CD14-positive monocyte (primary cell): ENCODE results near the gene SEC24A. TPM values are rescaled to one million over a fixed set of nuclear protein-coding genes. Genes with fewer than 3 reads are reported as not detected.

ENCODE experiments used
- DNase-seq, 3 donors: peaks; one replicate each; pipeline ENCODE4 v3.0.0-alpha.2; 2011 to 2022
- H2AFZ ChIP-seq: 2 replicates; pipeline ENCODE4 v1.6.0; 2012; ENCODE audit warnings: mild to moderate bottlenecking, low read depth, low read length, inconsistent platforms; ENCODE audit not compliant: insufficient read depth, poor library complexity, severe bottlenecking
- H3K27ac ChIP-seq, 2 donors: 1 replicate in 1 of 2; 2 replicates in 1 of 2; pipeline ENCODE4 v1.5.1; 2012 to 2013; ENCODE audit warnings: low read length in 2 of 2, control low read depth in 1 of 2, inconsistent platforms in 1 of 2, low read depth in 1 of 2, mild to moderate bottlenecking in 1 of 2
- H3K27me3 ChIP-seq, 2 donors: one replicate each; pipeline versions ENCODE4 v1.6.0 to v1.6.1; 2011 to 2013; ENCODE audit warnings: low read length in 2 of 2; ENCODE audit not compliant: control insufficient read depth in 2 of 2, insufficient read depth in 2 of 2
- H3K36me3 ChIP-seq, 2 donors: replicated peaks in 1 of 2; 1 replicate in 1 of 2; 2 replicates in 1 of 2; pipeline versions ENCODE4 v1.5.1 to v1.6.1; 2012 to 2013; ENCODE audit warnings: low read length in 2 of 2, control low read depth in 1 of 2, inconsistent platforms in 1 of 2, mild to moderate bottlenecking in 1 of 2; ENCODE audit not compliant: insufficient read depth in 2 of 2, control insufficient read depth in 1 of 2
- H3K4me1 ChIP-seq, 2 donors: 1 replicate in 1 of 2; 2 replicates in 1 of 2; pipeline versions ENCODE4 v1.5.1 to v1.6.1; 2012 to 2013; ENCODE audit warnings: low read length in 2 of 2, control low read depth in 1 of 2, inconsistent platforms in 1 of 2, mild to moderate bottlenecking in 1 of 2, moderate library complexity in 1 of 2; ENCODE audit not compliant: insufficient read depth in 2 of 2, control insufficient read depth in 1 of 2
- H3K4me2 ChIP-seq: replicated peaks from 2 replicates; pipeline ENCODE3; 2012; ENCODE audit warnings: low read length, moderate library complexity, mild to moderate bottlenecking; ENCODE audit not compliant: poor library complexity, severe bottlenecking; ENCODE audit errors: extremely low read depth
- H3K4me3 ChIP-seq, 3 experiments: fragments of 200-600 bp in 1 of 3; sonication (generic) in 1 of 3; replicated peaks in 1 of 3; 1 replicate in 2 of 3; 2 replicates in 1 of 3; pipeline ENCODE4 v1.5.1; 2011 to 2013; ENCODE audit warnings: low read length in 3 of 3, mild to moderate bottlenecking in 3 of 3, control low read depth in 2 of 3, low read depth in 2 of 3, inconsistent platforms in 1 of 3, moderate library complexity in 1 of 3
- H3K79me2 ChIP-seq: 2 replicates; pipeline ENCODE4 v1.6.0; 2012; ENCODE audit warnings: mild to moderate bottlenecking, control low read depth, inconsistent platforms, low read length, moderate library complexity; ENCODE audit not compliant: insufficient read depth
- H3K9ac ChIP-seq: 2 replicates; pipeline ENCODE4 v1.6.0; 2017; ENCODE audit warnings: low read length, mild to moderate bottlenecking; ENCODE audit not compliant: insufficient read depth, poor library complexity, severe bottlenecking
- H3K9me3 ChIP-seq, 2 donors: replicated peaks in 1 of 2; 1 replicate in 1 of 2; 2 replicates in 1 of 2; pipeline versions ENCODE4 v1.5.1 to v1.6.1; 2012 to 2013; ENCODE audit warnings: low read length in 2 of 2, control low read depth in 1 of 2; ENCODE audit not compliant: control insufficient read depth in 1 of 2, insufficient read depth in 1 of 2
- H4K20me1 ChIP-seq: 2 replicates; pipeline ENCODE4 v1.6.0; 2012; ENCODE audit warnings: mild to moderate bottlenecking, low read length, control low read depth, moderate library complexity; ENCODE audit not compliant: insufficient read depth
- H3K27ac Mint-ChIP-seq, 7 donors: one replicate each; pipeline ENCODE4 v1.8.0; 2020; ENCODE audit warnings: mild to moderate bottlenecking in 7 of 7, mixed read lengths in 7 of 7, moderate library complexity in 6 of 7, inconsistent platforms in 2 of 7
- H3K27me3 Mint-ChIP-seq, 3 donors: one replicate each; pipeline ENCODE4 v1.8.0; 2021 to 2022; ENCODE audit warnings: low read depth in 3 of 3, mild to moderate bottlenecking in 3 of 3, mixed read lengths in 3 of 3, moderate library complexity in 3 of 3, inconsistent platforms in 1 of 3
- H3K36me3 Mint-ChIP-seq, 2 donors: one replicate each; pipeline ENCODE4 v1.8.0; 2020; ENCODE audit warnings: mixed read lengths in 2 of 2, inconsistent platforms in 1 of 2, mild to moderate bottlenecking in 1 of 2
- H3K4me1 Mint-ChIP-seq: one replicate; pipeline ENCODE4 v1.8.0; 2020; ENCODE audit warnings: mild to moderate bottlenecking, mixed read lengths
- H3K4me3 Mint-ChIP-seq, 2 donors: one replicate each; pipeline ENCODE4 v1.8.0; 2020; ENCODE audit warnings: mild to moderate bottlenecking in 2 of 2, mixed read lengths in 2 of 2, moderate library complexity in 1 of 2
- H3K9me3 Mint-ChIP-seq, 7 donors: one replicate each; pipeline ENCODE4 v1.8.0; 2020 to 2022; ENCODE audit warnings: mixed read lengths in 7 of 7, mild to moderate bottlenecking in 6 of 7, moderate library complexity in 6 of 7, inconsistent platforms in 2 of 7
- WGBS: methylation state at CpG from one replicate; pipeline ENCODE4 v1.1.5; 2013; ENCODE audit warnings: missing lambda C conversion rate; ENCODE audit not compliant: insufficient coverage; 5-methylcytosine and 5-hydroxymethylcytosine counted together
- intact Hi-C, 2 donors: fragments of 100-400 bp; cut with micrococcal nuclease; formaldehyde crosslinking; loops; one replicate each; pipeline versions ENCODE4 v1.15.0 to v1.15.1; 2023
- polyA plus RNA-seq, 3 donors: library from polyadenylated mRNA; depleted of rRNA in 1 of 3; unstranded in 2 of 3; stranded (reverse) in 1 of 3; fragments of 300-500 nt in 2 of 3; fragments of >200 nt in 1 of 3; fragmentation: Illumina TruSeq in 2 of 3; gene quantifications; 1 replicate in 2 of 3; 2 replicates in 1 of 3; pipeline ENCODE4 v1.2.3, GENCODE V29; 2012 to 2021
- TF ChIP-seq, protein P1 (sequence below): fragments of 200-600 bp; IDR thresholded peaks from one replicate; pipeline ENCODE4 v1.8.0; 2022; ENCODE audit warnings: antibody characterized with exemption, mild to moderate bottlenecking

SEC24A gene
- polyA plus RNA-seq, 3 donors = 4.9 to 8.5 (median 7.7) TPM

DNA sequence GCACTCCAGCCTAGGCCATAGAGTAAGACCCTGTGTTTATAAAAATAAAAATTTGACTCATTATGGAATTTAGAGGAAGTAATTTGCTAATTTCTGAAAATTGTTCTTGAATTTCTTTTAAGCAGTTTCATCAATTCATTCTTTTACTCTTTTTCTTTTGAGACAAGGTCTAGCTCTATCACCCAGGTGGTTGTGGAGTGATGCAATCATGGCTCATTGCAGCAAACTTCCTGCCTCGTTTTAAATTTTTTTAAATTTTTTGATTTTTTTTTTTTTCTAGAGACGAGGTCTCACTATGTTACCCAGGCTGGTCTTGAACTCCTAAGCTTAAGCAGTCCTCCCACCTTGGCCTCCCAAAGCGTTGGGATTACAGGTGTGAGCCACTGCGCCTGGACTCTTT lies 86.7 kb downstream of the SEC24A start:
- intact Hi-C loops = loop anchor here (5.0 to 10.0 kb wide), 3 partner anchors 80 to 137 kb away; partner anchors contain the start of genes SEC24A (in 1 of the 2) and TXNDC15 (in 1 of the 2)
- Mint-ChIP-seq H3K9me3 (peaks cover 0 to 6% (median 0%) of the 10 kb centered on the region in 7 donors), H3K36me3 (no peaks in the 10 kb centered on the region), H3K4me3 (no peak overlapping the region), H3K27me3 (no peaks in the 10 kb centered on the region), H3K4me1 (peaks cover 36% of the 10 kb centered on the region), H3K27ac (peak overlapping the region in 2 of 7 donors; percentile 61 to 68)
- TF ChIP-seq, protein P1, sequence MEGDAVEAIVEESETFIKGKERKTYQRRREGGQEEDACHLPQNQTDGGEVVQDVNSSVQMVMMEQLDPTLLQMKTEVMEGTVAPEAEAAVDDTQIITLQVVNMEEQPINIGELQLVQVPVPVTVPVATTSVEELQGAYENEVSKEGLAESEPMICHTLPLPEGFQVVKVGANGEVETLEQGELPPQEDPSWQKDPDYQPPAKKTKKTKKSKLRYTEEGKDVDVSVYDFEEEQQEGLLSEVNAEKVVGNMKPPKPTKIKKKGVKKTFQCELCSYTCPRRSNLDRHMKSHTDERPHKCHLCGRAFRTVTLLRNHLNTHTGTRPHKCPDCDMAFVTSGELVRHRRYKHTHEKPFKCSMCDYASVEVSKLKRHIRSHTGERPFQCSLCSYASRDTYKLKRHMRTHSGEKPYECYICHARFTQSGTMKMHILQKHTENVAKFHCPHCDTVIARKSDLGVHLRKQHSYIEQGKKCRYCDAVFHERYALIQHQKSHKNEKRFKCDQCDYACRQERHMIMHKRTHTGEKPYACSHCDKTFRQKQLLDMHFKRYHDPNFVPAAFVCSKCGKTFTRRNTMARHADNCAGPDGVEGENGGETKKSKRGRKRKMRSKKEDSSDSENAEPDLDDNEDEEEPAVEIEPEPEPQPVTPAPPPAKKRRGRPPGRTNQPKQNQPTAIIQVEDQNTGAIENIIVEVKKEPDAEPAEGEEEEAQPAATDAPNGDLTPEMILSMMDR = no peak
- H3K4me2 ChIP-seq = no peak overlapping the region
- no peak for DNase-seq
- H3K9me3 ChIP-seq = no peaks in the 10 kb centered on the region
- no peaks in the 10 kb centered on the region for H4K20me1 ChIP-seq
- no peak overlapping the region for H2AFZ ChIP-seq
- H3K36me3 ChIP-seq = no peaks in the 10 kb centered on the region
- no peak overlapping the region for H3K4me3 ChIP-seq
- peak overlapping the region; percentile 15 to 61 for H3K27ac ChIP-seq
- peaks cover 43 to 49% of the 10 kb centered on the region in 2 donors for H3K4me1 ChIP-seq
- H3K79me2 ChIP-seq = peaks cover 15% of the 10 kb centered on the region
- no peaks in the 10 kb centered on the region for H3K27me3 ChIP-seq
- WGBS = 61% methylated on average over 3 of the region's 4 CpGs
- H3K9ac ChIP-seq = no peak overlapping the region

DNA sequence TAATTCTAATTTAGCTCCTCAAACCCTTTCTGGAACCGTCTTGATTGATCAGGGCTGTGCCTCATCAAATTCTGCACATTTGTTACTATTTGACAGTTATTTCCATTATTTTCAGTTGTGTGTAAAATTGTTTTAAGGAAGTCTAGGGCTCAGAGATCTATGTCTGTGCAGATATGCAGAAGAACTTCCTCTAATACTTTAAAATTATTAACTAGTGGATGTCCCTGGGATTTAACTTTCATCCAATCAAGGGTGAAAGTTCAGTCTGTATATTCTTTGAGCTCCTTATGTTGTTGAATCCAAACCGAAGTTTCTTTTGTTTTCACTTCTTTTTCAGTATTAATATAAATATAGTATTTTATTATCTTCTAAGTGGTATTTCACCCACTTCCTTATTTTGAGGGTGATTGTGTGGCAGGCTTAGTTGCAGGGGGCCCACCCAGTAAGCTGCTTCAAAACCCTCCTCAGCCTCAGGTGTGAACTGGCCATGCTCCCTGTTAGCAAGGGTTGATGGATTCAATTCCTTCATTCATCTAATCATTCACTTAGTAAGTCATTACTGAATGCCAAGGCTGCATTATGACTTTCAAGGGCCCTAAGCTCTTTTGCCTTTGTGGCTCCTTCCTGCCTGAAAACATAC lies 87.7 kb downstream of the SEC24A start:
- Histone ChIP-seq H3K9ac (no peak overlapping the region), H3K27me3 (no peaks in the 10 kb centered on the region), H3K9me3 (no peaks in the 10 kb centered on the region), H3K4me1 (peaks cover 43 to 49% of the 10 kb centered on the region in 2 donors), H3K27ac (peak overlapping the region; percentile 43 to 61), H3K4me3 (peak overlapping the region in 1 of 3 experiments; percentile 36), H3K4me2 (peak overlapping the region; percentile 24), H3K36me3 (peaks cover 0 to 4% of the 10 kb centered on the region in 2 donors), H4K20me1 (no peaks in the 10 kb centered on the region), H2AFZ (peak overlapping the region; percentile 66), H3K79me2 (peaks cover 26% of the 10 kb centered on the region)
- H3K27me3 Mint-ChIP-seq = no peaks in the 10 kb centered on the region
- TF ChIP-seq, protein P1 = no peak
- peaks cover 4 to 5% of the 10 kb centered on the region in 2 donors for H3K36me3 Mint-ChIP-seq
- H3K4me1 Mint-ChIP-seq = peaks cover 36% of the 10 kb centered on the region
- peaks cover 0 to 6% (median 0%) of the 10 kb centered on the region in 7 donors for H3K9me3 Mint-ChIP-seq
- peak; percentile 15 to 38 (median 21) for DNase-seq
- H3K27ac Mint-ChIP-seq = peak overlapping the region; percentile 46 to 94 (median 71)
- intact Hi-C loops = loop anchor here (5.0 to 10.0 kb wide), 3 partner anchors 81 to 136 kb away; partner anchors contain the start of genes SEC24A (in 1 of the 2) and TXNDC15 (in 1 of the 2)
- H3K4me3 Mint-ChIP-seq = no peak overlapping the region
- no CpG with 5 or more reads among the region's 2 CpGs for WGBS
